Measurements from ENCODE around the gene BACE2.

- TF ChIP-seq, protein P1, sequence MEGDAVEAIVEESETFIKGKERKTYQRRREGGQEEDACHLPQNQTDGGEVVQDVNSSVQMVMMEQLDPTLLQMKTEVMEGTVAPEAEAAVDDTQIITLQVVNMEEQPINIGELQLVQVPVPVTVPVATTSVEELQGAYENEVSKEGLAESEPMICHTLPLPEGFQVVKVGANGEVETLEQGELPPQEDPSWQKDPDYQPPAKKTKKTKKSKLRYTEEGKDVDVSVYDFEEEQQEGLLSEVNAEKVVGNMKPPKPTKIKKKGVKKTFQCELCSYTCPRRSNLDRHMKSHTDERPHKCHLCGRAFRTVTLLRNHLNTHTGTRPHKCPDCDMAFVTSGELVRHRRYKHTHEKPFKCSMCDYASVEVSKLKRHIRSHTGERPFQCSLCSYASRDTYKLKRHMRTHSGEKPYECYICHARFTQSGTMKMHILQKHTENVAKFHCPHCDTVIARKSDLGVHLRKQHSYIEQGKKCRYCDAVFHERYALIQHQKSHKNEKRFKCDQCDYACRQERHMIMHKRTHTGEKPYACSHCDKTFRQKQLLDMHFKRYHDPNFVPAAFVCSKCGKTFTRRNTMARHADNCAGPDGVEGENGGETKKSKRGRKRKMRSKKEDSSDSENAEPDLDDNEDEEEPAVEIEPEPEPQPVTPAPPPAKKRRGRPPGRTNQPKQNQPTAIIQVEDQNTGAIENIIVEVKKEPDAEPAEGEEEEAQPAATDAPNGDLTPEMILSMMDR (conservative IDR thresholded peaks at IDR 0.05; ENCODE audit: low read depth, low read length), result no peak
- TF ChIP-seq POLR2A (IDR thresholded peaks at IDR 0.05; ENCODE audit: low read depth, low read length) (no peak), MXI1 (IDR thresholded peaks at IDR 0.05; ENCODE audit: borderline replicate concordance, low read depth, low read length) (no peak), CEBPB (IDR thresholded peaks at IDR 0.05; ENCODE audit: low read depth, low read length) (no peak), RCOR1 (IDR thresholded peaks at IDR 0.05; ENCODE audit: insufficient replicate concordance, low read length) (no peak), CHD1 (IDR thresholded peaks at IDR 0.05; ENCODE audit: low read depth, low read length) (no peak), SMC3 (IDR thresholded peaks at IDR 0.05; ENCODE audit: low read depth, low read length) (no peak), RAD21 (IDR thresholded peaks at IDR 0.05; ENCODE audit: low read length) (no peak), MAZ (IDR thresholded peaks at IDR 0.05; ENCODE audit: borderline replicate concordance, low read depth, low read length) (no peak), MAFK (IDR thresholded peaks at IDR 0.05; ENCODE audit: low read depth, low read length) (no peak), RFX5 (IDR thresholded peaks at IDR 0.05; ENCODE audit: low read depth, low read length) (no peak)
- TF ChIP-seq, protein P2, sequence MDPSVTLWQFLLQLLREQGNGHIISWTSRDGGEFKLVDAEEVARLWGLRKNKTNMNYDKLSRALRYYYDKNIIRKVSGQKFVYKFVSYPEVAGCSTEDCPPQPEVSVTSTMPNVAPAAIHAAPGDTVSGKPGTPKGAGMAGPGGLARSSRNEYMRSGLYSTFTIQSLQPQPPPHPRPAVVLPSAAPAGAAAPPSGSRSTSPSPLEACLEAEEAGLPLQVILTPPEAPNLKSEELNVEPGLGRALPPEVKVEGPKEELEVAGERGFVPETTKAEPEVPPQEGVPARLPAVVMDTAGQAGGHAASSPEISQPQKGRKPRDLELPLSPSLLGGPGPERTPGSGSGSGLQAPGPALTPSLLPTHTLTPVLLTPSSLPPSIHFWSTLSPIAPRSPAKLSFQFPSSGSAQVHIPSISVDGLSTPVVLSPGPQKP (IDR thresholded peaks at IDR 0.05; ENCODE audit: borderline replicate concordance, low read depth, low read length), result no peak
Observed at GRCh38 chr21:41232013-41232412, 64.1 kb downstream of the BACE2 start.

Measured in IMR-90 (cell line).